ENCODE data around the gene MMP17.

MMP17 gene

GRCh38 chr12:131830914-131831571, 2.9 kb downstream of the MMP17 start:
- no peak for DNase-seq (ENCODE audit: low read depth in 3 of 3)

DNA sequence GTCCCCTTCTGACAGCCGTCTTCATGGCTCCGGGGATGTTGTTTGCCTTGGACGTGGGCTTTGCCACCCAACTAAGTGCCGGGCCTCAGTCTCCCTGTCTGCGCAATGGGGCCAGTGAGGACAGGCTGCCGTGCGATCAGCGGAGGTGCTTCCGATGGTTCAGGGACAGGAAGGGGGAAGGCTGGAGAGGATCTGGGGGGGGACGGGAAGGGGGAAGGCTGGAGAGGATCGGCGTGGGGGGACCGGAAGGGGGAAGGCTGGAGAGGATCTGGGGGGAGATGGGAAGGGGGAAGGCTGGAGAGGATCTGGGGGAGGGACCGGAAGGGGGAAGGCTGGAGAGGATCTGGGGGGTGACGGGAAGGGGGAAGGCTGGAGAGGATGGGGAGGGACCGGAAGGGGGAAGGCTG, 3.4 kb downstream of the MMP17 start:
- DNase-seq (ENCODE audit: low read depth in 3 of 3) = no peak

GRCh38 chr12:131832321-131833231, 4.4 kb downstream of the MMP17 start:
- DNase-seq (ENCODE audit: low read depth in 3 of 3) = no peak

GRCh38 chr12:131833288-131833895, 5.2 kb downstream of the MMP17 start:
- DNase-seq (ENCODE audit: low read depth in 3 of 3) = no peak

- DNase-seq (ENCODE audit: low read depth in 3 of 3) = no peak
Measured at GRCh38 chr12:131833896-131834641, 5.9 kb downstream of the MMP17 start.

DNA sequence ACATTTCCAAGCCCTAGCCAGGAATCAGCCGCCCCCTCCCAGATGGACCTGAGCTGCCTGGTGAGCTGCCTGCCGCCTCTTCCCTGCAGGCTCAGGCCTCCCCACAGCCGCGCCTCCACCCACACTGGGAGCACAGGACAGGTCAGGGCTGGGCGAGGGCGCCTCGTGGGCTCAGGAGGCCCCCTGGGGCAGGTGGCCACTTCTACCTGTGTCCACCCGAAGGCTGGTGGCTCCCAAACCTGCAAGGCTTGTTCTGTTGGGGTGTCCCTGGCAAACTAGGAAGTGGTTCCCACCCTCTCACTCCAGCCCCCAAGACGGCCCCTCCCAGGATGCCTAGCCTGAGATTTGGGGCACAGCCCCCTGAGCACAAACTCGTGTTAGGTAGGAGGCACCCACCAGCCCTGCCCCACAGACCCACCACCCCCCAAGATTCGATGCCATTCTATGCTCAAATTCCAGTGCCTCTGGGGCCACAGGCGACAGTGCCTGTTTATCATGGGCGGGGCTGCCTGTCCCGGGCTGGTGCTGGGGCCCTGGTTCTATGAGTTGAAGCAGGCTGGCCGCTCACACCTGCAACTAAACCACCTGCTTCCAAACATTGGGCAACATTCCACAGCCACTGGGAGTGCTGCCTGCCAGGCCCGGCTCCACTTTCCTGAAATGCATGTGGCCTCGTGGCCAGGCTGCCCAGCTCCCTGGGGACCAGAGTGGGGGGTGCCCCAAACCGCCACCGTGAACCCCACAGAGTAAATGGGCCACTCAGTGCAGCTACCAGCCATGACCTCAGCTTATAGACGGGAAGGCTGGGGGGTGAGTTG, 6.8 kb downstream of the MMP17 start:
- no peak for DNase-seq (ENCODE audit: low read depth in 3 of 3)

- DNase-seq (ENCODE audit: low read depth in 3 of 3) = no peak
Measured at GRCh38 chr12:131835616-131836171, 7.5 kb downstream of the MMP17 start.

- DNase-seq (ENCODE audit: low read depth in 3 of 3) = no peak
Measured at GRCh38 chr12:131836193-131836592, 8.0 kb downstream of the MMP17 start.

DNA sequence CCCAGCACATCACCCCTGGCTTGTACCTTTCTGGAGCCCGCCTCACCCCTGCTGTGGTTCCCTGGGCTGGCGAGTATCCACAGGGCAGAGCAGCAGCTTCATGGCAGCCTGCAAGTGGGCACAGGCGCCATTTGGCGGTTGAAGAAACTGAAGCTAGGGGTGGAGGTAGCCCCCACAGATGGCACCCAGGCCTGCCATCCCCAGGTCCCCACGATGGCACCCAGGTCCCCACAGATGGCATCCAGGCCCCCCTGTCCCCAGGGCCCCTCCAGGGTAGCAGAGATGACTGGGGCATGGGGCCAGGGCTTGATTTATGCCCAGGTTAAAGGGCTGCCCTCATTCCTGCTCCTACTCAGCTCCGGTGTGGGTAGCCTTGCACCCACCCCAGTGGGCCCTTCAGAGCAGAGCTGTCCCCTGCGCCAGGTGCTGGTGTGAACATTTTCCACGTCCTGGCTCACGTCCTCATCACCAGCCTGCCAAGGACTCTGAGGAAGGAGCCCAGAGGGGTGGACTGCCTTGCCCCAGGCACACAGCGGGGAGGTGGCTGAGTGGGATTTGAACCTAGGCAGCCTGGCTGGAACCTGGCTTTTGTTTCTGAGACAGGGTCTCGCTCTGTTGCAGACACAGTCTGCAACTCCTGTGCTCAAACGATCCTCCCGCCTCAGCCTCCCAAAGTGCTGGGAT, 8.7 kb downstream of the MMP17 start:
- no peak for DNase-seq (ENCODE audit: low read depth in 3 of 3)

DNA sequence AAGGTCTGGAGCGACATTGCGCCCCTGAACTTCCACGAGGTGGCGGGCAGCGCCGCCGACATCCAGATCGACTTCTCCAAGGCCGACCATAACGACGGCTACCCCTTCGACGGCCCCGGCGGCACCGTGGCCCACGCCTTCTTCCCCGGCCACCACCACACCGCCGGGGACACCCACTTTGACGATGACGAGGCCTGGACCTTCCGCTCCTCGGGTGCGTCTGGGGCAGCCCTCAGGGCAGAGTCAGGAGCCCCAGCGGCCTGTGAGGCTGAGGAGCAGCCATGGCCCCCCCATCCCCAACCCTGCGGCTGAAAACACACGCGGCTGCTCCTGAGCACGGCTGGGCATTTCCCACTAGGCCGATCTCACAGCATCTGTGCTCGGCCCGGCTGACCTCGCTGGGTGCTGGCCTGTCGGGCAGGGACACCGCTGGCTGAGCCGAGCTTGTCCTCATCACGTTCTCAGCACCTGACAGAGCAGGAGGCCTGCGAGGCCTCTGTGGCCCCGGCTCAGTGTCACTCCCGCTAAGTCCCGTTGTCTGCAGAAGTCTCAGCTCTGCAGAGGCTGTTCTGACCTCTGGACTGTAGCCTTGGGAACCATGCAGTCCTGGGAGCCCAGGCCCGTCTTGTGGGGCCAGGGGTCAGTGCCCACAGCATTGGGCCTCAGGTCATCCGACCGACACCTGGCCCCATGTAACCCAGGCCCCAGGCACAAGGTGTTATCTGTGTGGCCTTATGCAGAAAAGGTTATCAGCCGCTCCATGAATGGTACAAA, 12.6 kb downstream of the MMP17 start:
- DNase-seq (ENCODE audit: low read depth in 3 of 3) = no peak

DNA sequence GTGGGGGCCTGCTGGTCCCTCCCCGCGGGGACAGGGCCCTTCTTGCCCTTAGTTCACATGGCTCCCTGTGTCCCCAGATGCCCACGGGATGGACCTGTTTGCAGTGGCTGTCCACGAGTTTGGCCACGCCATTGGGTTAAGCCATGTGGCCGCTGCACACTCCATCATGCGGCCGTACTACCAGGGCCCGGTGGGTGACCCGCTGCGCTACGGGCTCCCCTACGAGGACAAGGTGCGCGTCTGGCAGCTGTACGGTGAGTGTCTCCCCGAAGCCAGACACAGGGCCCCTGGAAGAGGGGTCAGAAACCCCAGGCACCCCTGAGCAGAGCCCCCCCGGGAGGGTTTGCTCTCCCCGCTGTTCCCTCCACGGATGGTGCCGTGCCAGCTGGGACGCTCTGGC, 13.4 kb downstream of the MMP17 start:
- DNase-seq (ENCODE audit: low read depth in 3 of 3) = no peak

- no peak for DNase-seq (ENCODE audit: low read depth in 3 of 3)
Measured at GRCh38 chr12:131842169-131842568, 14.0 kb downstream of the MMP17 start.

DNA sequence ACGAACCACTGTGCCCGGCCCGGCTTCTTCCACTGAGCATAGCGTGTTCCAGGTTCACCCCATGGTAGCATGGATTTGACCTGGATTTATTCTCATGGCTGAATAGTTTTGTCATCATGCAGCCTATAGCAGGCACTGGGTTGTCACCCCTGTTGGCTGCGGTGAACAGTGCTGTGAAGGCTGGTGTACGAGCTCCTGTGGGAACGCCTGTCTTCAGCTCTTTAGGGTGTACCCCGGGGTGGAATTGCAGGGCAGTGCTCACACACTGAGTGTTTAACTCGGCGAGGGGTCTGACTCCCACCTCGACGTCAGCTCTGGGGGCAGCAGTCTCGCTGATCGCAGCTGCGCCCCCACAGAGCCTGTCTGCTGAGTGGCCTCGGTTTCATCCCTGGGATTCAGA, 15.3 kb downstream of the MMP17 start:
- DNase-seq (ENCODE audit: low read depth in 3 of 3) = no peak

DNA sequence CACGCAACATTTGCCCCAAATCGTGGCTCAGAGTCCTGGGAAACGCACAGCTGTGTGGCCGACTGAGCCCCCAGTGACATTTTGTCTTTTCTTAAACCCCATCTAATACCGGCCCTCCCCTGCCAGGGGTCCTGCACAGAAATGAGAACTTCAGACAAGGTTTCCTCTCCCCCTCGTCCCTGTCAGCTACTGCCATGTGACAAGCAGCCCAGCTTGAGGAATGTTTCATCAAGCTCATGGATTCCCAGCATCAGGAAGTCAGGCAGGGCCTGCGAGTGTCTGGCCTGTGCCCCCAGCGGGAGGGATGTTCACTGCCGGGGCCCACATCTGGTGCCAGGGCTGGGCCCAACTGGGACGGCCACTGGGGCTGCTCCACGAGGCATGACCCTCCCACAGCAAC, 15.9 kb downstream of the MMP17 start:
- DNase-seq (ENCODE audit: low read depth in 3 of 3) = no peak

DNA sequence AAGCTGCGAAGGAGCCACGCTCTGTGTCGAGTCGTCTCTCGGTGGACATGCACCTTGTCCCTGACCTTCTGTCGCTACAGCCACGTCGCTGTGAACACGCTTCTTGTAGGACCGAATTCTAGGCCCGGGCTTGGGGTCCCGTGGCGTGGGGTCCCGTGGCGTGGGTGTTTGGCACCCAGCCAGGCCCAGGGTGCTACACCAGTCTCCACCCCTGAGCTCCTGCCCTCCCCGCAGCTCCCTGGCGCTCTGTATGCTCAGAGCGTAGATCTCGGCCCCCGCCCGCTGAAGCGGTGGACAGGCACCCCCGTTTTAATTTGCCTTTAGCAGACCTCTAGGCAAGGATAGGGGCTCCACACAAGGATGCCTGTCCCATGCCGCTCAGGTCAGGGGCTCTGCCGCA, 16.5 kb downstream of the MMP17 start:
- no peak for DNase-seq (ENCODE audit: low read depth in 3 of 3)

DNA sequence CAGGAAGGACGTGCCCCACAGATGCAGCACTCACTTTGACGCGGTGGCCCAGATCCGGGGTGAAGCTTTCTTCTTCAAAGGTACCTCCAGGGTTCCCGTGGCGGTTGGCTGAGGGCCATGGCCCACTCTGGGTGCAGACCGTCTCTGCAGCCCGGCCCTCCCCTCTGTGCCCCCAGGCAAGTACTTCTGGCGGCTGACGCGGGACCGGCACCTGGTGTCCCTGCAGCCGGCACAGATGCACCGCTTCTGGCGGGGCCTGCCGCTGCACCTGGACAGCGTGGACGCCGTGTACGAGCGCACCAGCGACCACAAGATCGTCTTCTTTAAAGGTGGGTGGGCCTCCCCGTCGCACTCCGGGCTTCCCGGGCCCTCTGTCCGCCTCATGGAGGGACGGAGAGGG, 16.9 kb downstream of the MMP17 start:
- no peak for DNase-seq (ENCODE audit: low read depth in 3 of 3)

DNA sequence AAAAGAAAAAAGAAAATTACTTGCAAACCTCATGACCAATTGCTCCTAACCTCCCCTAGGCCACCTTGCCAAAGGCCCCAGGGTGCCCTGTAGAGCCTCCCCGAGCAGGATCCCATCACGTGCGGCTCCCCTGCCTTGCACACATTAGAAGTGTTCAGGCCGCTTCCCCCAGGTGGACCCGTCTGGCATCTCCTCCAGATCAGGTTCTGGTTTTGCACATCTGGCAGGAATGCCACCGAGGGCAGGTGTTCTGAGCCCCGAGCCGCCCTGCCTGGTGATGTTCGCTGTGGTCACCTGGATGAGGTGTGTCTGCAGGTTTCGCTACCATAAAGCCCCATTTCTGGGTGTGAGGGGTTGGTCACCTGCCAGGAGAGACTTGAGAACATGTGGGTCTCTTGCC, 19.3 kb downstream of the MMP17 start:
- DNase-seq (ENCODE audit: low read depth in 3 of 3) = no peak

DNA sequence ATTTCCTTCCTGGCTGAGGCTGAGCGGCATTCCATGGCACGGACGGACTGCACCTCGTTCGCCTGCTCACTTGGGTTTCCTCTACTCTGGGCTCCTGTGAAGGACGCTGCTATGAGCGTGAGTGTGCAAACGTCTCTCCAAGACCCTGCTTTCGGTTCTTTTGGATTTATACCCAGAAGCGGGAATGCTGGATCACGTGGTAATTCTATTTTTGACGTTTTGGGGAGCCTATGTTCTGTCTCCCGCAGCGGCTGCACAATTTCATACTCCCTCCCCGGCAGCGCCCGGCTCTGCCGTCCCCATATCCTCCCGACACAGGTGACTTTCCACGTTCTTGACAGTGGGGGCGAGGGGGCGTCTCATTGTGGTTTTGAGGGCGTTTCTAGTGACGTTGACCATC, 20.6 kb downstream of the MMP17 start:
- no peak for DNase-seq (ENCODE audit: low read depth in 3 of 3)

DNA sequence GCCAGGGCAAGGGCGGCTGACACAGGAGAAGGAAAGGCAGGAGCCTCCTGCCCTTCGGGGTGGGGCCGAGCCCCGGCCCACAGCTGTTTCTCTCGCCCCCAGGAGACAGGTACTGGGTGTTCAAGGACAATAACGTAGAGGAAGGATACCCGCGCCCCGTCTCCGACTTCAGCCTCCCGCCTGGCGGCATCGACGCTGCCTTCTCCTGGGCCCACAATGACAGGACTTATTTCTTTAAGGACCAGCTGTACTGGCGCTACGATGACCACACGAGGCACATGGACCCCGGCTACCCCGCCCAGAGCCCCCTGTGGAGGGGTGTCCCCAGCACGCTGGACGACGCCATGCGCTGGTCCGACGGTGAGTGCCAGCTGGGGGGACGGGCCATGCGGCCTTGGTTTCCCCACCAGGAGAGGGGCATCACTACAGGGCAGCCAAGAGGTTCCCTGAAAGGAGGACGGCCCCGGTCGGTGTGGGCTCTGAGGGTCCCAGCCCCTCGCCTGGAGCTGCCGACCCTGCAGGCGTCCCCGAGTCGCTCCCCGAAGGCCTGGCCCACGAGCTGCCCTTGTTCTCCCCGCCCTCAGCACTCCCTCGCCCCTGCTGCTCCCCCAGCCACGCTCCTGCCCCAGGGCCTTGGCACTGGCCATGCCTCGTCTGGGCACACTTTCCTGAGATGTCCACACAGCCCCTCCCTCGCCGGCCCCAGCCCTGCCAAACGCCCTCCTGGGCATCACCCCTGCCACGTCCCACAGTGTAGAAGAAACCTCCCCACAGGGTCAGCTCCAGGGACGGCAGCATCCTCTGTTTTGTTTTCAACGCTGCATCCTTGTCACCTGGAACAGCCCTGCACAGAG, 21.7 kb downstream of the MMP17 start:
- no peak for DNase-seq (ENCODE audit: low read depth in 3 of 3)

All from stimulated activated CD4-positive, alpha-beta T cell treated with anti-CD3 and anti-CD28 coated beads, TNF-alpha, amount 100 ng/mL, for 48 hours (primary cell).